Ovary (tissue), 3 donors: ENCODE results near the gene SRP68.

Source experiments
- EP300 ChIP-seq: sonication (generic); formaldehyde crosslinking; IDR thresholded peaks from one replicate; pipeline ENCODE4 v1.6.1; 2017; ENCODE audit warnings: antibody characterized with exemption
- TF ChIP-seq, protein P1 (sequence below), 3 donors: fragments of 450-650 bp in 2 of 3; fragments of 200-600 bp in 1 of 3; IDR thresholded peaks; one replicate each; pipeline versions ENCODE4 v1.5.1 to v1.8.0; 2016 to 2022; ENCODE audit warnings: antibody characterized with exemption in 3 of 3, mild to moderate bottlenecking in 1 of 3
- donor health status: DM: no; HTN: no; CAD: no.

DNA sequence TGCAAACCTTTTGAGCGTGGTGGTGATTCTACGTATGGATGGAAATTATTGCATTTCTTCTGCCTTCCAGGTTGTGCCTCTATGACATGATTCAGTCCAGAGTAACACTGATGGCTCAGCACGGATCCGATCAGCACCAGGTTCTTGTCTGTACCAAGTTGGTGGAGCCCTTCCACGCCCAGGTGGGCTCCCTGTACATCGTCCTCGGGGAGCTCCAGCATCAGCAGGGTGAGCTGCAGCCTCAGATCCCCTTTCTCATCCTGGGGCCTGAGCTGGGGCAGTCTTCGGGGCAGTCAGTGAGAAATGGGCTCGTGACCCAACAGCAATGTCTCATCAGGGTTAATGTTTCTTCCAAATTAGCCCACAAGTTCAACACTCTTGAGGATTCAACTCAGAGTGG is 80.9 kb downstream of the SRP68 start:
- TF ChIP-seq, protein P1, sequence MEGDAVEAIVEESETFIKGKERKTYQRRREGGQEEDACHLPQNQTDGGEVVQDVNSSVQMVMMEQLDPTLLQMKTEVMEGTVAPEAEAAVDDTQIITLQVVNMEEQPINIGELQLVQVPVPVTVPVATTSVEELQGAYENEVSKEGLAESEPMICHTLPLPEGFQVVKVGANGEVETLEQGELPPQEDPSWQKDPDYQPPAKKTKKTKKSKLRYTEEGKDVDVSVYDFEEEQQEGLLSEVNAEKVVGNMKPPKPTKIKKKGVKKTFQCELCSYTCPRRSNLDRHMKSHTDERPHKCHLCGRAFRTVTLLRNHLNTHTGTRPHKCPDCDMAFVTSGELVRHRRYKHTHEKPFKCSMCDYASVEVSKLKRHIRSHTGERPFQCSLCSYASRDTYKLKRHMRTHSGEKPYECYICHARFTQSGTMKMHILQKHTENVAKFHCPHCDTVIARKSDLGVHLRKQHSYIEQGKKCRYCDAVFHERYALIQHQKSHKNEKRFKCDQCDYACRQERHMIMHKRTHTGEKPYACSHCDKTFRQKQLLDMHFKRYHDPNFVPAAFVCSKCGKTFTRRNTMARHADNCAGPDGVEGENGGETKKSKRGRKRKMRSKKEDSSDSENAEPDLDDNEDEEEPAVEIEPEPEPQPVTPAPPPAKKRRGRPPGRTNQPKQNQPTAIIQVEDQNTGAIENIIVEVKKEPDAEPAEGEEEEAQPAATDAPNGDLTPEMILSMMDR (IDR thresholded peaks at IDR 0.05), result no peak
- TF ChIP-seq EP300, result no peak
